H1 (cell line): ENCODE data around the gene KCMF1.
A peak's percentile ranks its signal among the peaks of the same experiment; 100 is the strongest.

Experiments
- BRCA1 ChIP-seq: IDR thresholded peaks from 2 replicates; pipeline ENCODE4 v1.6.1; 2012; ENCODE audit warnings: low read depth, low read length, improper control_type of control experiment
- EGR1 ChIP-seq: IDR thresholded peaks from 2 replicates; pipeline ENCODE4 v1.6.1; 2011; ENCODE audit warnings: low read depth, low read length, borderline replicate concordance
- EP300 ChIP-seq, 2 experiments: IDR thresholded peaks; 1 replicate in 1 of 2; 2 replicates in 1 of 2; pipeline ENCODE4 v1.6.1; 2011 to 2012; ENCODE audit warnings: low read depth in 2 of 2, low read length in 2 of 2, mild to moderate bottlenecking in 2 of 2, borderline replicate concordance in 1 of 2, inconsistent platforms in 1 of 2, moderate library complexity in 1 of 2
- EZH2 ChIP-seq: fragments of 200-600 bp; sonication (generic); IDR thresholded peaks from 2 replicates; pipeline ENCODE4 v1.7.1; 2012; ENCODE audit warnings: low read depth, mild to moderate bottlenecking, moderate library complexity, low read length, inconsistent platforms; ENCODE audit not compliant: severe bottlenecking
- MAX ChIP-seq: IDR thresholded peaks from 2 replicates; pipeline ENCODE4 v1.6.1; 2012; ENCODE audit warnings: inconsistent platforms
- NANOG ChIP-seq: IDR thresholded peaks from 2 replicates; pipeline ENCODE4 v1.6.1; 2011; ENCODE audit warnings: low read length, low read depth, mild to moderate bottlenecking, inconsistent platforms; ENCODE audit not compliant: insufficient read depth, poor library complexity, severe bottlenecking
- POLR2A ChIP-seq, 2 experiments: IDR thresholded peaks; 1 replicate in 1 of 2; 2 replicates in 1 of 2; pipeline ENCODE4 v1.6.1; 2011; ENCODE audit warnings: low read depth in 2 of 2, low read length in 2 of 2, mild to moderate bottlenecking in 2 of 2; ENCODE audit errors: control extremely low read depth in 1 of 2
- POLR2AphosphoS5 ChIP-seq: IDR thresholded peaks from 2 replicates; pipeline ENCODE4 v1.6.1; 2011; ENCODE audit warnings: low read depth, low read length
- SUZ12 ChIP-seq: fragments of 200-600 bp; sonication (generic); IDR thresholded peaks from 2 replicates; pipeline ENCODE4 v1.6.1; 2012; ENCODE audit warnings: mild to moderate bottlenecking, inconsistent platforms, low read length, moderate library complexity, mixed read lengths
- TAF1 ChIP-seq: IDR thresholded peaks from 2 replicates; pipeline ENCODE4 v1.6.1; 2011; ENCODE audit warnings: mild to moderate bottlenecking, low read depth, low read length
- ZNF274 ChIP-seq: IDR thresholded peaks from 2 replicates; pipeline ENCODE4 v1.7.0; 2012; ENCODE audit warnings: low read length, borderline replicate concordance; ENCODE audit errors: extremely low read depth
- TF ChIP-seq, protein P1 (sequence below), 3 experiments: IDR thresholded peaks; 1 replicate in 2 of 3; 2 replicates in 1 of 3; pipeline versions ENCODE4 v1.5.1 to v1.6.1; 2011; ENCODE audit warnings: low read length in 3 of 3, mild to moderate bottlenecking in 3 of 3, inconsistent platforms in 2 of 3, low read depth in 1 of 3, moderate library complexity in 1 of 3; ENCODE audit not compliant: insufficient read depth in 1 of 3; ENCODE audit errors: control extremely low read depth in 1 of 3
- TF ChIP-seq, protein P2 (sequence below): fragments of 300-600 bp; sonication (generic); IDR thresholded peaks from 2 replicates; pipeline ENCODE4 v1.7.1; 2012; ENCODE audit warnings: low read length, moderate library complexity, mild to moderate bottlenecking, inconsistent platforms; ENCODE audit not compliant: insufficient replicate concordance

GRCh38 chr2:85048534-85048933 lies 77.6 kb downstream of the KCMF1 start:
- TF ChIP-seq, protein P1, sequence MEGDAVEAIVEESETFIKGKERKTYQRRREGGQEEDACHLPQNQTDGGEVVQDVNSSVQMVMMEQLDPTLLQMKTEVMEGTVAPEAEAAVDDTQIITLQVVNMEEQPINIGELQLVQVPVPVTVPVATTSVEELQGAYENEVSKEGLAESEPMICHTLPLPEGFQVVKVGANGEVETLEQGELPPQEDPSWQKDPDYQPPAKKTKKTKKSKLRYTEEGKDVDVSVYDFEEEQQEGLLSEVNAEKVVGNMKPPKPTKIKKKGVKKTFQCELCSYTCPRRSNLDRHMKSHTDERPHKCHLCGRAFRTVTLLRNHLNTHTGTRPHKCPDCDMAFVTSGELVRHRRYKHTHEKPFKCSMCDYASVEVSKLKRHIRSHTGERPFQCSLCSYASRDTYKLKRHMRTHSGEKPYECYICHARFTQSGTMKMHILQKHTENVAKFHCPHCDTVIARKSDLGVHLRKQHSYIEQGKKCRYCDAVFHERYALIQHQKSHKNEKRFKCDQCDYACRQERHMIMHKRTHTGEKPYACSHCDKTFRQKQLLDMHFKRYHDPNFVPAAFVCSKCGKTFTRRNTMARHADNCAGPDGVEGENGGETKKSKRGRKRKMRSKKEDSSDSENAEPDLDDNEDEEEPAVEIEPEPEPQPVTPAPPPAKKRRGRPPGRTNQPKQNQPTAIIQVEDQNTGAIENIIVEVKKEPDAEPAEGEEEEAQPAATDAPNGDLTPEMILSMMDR (IDR thresholded peaks at IDR 0.05; ENCODE audit: control extremely low read depth in 1 of 3, insufficient read depth in 1 of 3, low read depth in 1 of 3, low read length in 3 of 3), result no peak
- peak; percentile 40; the same call in 1 of the 2 replicates for TF ChIP-seq POLR2AphosphoS5
- no peak for TF ChIP-seq NANOG
- TF ChIP-seq ZNF274, result no peak
- TF ChIP-seq SUZ12, result no peak
- TF ChIP-seq, protein P2, sequence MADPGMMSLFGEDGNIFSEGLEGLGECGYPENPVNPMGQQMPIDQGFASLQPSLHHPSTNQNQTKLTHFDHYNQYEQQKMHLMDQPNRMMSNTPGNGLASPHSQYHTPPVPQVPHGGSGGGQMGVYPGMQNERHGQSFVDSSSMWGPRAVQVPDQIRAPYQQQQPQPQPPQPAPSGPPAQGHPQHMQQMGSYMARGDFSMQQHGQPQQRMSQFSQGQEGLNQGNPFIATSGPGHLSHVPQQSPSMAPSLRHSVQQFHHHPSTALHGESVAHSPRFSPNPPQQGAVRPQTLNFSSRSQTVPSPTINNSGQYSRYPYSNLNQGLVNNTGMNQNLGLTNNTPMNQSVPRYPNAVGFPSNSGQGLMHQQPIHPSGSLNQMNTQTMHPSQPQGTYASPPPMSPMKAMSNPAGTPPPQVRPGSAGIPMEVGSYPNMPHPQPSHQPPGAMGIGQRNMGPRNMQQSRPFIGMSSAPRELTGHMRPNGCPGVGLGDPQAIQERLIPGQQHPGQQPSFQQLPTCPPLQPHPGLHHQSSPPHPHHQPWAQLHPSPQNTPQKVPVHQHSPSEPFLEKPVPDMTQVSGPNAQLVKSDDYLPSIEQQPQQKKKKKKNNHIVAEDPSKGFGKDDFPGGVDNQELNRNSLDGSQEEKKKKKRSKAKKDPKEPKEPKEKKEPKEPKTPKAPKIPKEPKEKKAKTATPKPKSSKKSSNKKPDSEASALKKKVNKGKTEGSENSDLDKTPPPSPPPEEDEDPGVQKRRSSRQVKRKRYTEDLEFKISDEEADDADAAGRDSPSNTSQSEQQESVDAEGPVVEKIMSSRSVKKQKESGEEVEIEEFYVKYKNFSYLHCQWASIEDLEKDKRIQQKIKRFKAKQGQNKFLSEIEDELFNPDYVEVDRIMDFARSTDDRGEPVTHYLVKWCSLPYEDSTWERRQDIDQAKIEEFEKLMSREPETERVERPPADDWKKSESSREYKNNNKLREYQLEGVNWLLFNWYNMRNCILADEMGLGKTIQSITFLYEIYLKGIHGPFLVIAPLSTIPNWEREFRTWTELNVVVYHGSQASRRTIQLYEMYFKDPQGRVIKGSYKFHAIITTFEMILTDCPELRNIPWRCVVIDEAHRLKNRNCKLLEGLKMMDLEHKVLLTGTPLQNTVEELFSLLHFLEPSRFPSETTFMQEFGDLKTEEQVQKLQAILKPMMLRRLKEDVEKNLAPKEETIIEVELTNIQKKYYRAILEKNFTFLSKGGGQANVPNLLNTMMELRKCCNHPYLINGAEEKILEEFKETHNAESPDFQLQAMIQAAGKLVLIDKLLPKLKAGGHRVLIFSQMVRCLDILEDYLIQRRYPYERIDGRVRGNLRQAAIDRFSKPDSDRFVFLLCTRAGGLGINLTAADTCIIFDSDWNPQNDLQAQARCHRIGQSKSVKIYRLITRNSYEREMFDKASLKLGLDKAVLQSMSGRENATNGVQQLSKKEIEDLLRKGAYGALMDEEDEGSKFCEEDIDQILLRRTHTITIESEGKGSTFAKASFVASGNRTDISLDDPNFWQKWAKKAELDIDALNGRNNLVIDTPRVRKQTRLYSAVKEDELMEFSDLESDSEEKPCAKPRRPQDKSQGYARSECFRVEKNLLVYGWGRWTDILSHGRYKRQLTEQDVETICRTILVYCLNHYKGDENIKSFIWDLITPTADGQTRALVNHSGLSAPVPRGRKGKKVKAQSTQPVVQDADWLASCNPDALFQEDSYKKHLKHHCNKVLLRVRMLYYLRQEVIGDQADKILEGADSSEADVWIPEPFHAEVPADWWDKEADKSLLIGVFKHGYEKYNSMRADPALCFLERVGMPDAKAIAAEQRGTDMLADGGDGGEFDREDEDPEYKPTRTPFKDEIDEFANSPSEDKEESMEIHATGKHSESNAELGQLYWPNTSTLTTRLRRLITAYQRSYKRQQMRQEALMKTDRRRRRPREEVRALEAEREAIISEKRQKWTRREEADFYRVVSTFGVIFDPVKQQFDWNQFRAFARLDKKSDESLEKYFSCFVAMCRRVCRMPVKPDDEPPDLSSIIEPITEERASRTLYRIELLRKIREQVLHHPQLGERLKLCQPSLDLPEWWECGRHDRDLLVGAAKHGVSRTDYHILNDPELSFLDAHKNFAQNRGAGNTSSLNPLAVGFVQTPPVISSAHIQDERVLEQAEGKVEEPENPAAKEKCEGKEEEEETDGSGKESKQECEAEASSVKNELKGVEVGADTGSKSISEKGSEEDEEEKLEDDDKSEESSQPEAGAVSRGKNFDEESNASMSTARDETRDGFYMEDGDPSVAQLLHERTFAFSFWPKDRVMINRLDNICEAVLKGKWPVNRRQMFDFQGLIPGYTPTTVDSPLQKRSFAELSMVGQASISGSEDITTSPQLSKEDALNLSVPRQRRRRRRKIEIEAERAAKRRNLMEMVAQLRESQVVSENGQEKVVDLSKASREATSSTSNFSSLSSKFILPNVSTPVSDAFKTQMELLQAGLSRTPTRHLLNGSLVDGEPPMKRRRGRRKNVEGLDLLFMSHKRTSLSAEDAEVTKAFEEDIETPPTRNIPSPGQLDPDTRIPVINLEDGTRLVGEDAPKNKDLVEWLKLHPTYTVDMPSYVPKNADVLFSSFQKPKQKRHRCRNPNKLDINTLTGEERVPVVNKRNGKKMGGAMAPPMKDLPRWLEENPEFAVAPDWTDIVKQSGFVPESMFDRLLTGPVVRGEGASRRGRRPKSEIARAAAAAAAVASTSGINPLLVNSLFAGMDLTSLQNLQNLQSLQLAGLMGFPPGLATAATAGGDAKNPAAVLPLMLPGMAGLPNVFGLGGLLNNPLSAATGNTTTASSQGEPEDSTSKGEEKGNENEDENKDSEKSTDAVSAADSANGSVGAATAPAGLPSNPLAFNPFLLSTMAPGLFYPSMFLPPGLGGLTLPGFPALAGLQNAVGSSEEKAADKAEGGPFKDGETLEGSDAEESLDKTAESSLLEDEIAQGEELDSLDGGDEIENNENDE, result no peak
- TF ChIP-seq EP300 (IDR thresholded peaks at IDR 0.05; ENCODE audit: borderline replicate concordance in 1 of 2, low read depth in 2 of 2, low read length in 2 of 2), result no peak
- TF ChIP-seq BRCA1, result no peak
- TF ChIP-seq TAF1, result no peak
- no peak for TF ChIP-seq MAX
- no peak; a peak in 1 of 3 replicates for TF ChIP-seq POLR2A (IDR thresholded peaks at IDR 0.05; ENCODE audit: control extremely low read depth in 1 of 2, low read depth in 2 of 2, low read length in 2 of 2)
- TF ChIP-seq EZH2, result no peak
- TF ChIP-seq EGR1, result no peak
